ENCODE data around the gene NR3C1.
"Not testable (repeated sequence)": the region's sequence is repeated elsewhere in the genome, so short reads cannot be mapped to it uniquely, and the experiment has no call there.

The NR3C1 gene

GRCh38 chr5:143336485-143336884 lies 67.0 kb downstream of the NR3C1 start:
- no peak for ATAC-seq
- TF ChIP-seq GLIS3 (CRISPR knock-in tag; IDR thresholded peaks at IDR 0.05): no peak
- no peak for TF ChIP-seq TOX (CRISPR knock-in tag; IDR thresholded peaks at IDR 0.05; ENCODE audit: borderline replicate concordance)
- TF ChIP-seq ZFP30 (CRISPR knock-in tag; IDR thresholded peaks at IDR 0.05): no peak
- no peak for TF ChIP-seq TSHZ2 (CRISPR knock-in tag; IDR thresholded peaks at IDR 0.05)
- no peak for TF ChIP-seq OSR1 (CRISPR knock-in tag; IDR thresholded peaks at IDR 0.05)
- TF ChIP-seq ARNTL (CRISPR knock-in tag; IDR thresholded peaks at IDR 0.05; ENCODE audit: borderline replicate concordance, low read depth): no peak
- no peak for TF ChIP-seq ZNF565 (CRISPR knock-in tag; conservative IDR thresholded peaks at IDR 0.05; ENCODE audit: low read depth)
- no peak for TF ChIP-seq BACH2 (CRISPR knock-in tag; IDR thresholded peaks at IDR 0.05; ENCODE audit: borderline replicate concordance)
- no peak for TF ChIP-seq PPARA (CRISPR knock-in tag; IDR thresholded peaks at IDR 0.05; ENCODE audit: borderline replicate concordance)

GRCh38 chr5:143334903-143335302 lies 68.6 kb downstream of the NR3C1 start:
- ATAC-seq: no peak
- TF ChIP-seq ZC3H10 (CRISPR knock-in tag; IDR thresholded peaks at IDR 0.05) (no peak), CSDC2 (CRISPR knock-in tag; IDR thresholded peaks at IDR 0.05) (no peak), ZNF565 (CRISPR knock-in tag; conservative IDR thresholded peaks at IDR 0.05; ENCODE audit: low read depth) (no peak), OSR1 (CRISPR knock-in tag; IDR thresholded peaks at IDR 0.05) (no peak)

GRCh38 chr5:143334380-143334779 lies 69.1 kb downstream of the NR3C1 start:
- ATAC-seq: not testable (repeated sequence)

- ATAC-seq: no peak
- TF ChIP-seq OSR1 (CRISPR knock-in tag; IDR thresholded peaks at IDR 0.05) (no peak), ZFP30 (CRISPR knock-in tag; IDR thresholded peaks at IDR 0.05) (no peak), ZNF70 (CRISPR knock-in tag; IDR thresholded peaks at IDR 0.05) (no peak), SNAI2 (CRISPR knock-in tag; IDR thresholded peaks at IDR 0.05) (no peak), ZNF565 (CRISPR knock-in tag; conservative IDR thresholded peaks at IDR 0.05; ENCODE audit: low read depth) (no peak), CSDC2 (CRISPR knock-in tag; IDR thresholded peaks at IDR 0.05) (no peak), ZFP3 (CRISPR knock-in tag; IDR thresholded peaks at IDR 0.05) (no peak)
These were observed 71.5 kb downstream of the NR3C1 start for GRCh38 chr5:143331956-143332355.

- ATAC-seq: no peak
- TF ChIP-seq CSRNP3 (CRISPR knock-in tag; IDR thresholded peaks at IDR 0.05): no peak
- TF ChIP-seq CREB5 (CRISPR knock-in tag; IDR thresholded peaks at IDR 0.05; ENCODE audit: low read depth): no peak
- no peak for TF ChIP-seq ZFP30 (CRISPR knock-in tag; IDR thresholded peaks at IDR 0.05)
- no peak for TF ChIP-seq ARNTL (CRISPR knock-in tag; IDR thresholded peaks at IDR 0.05; ENCODE audit: borderline replicate concordance, low read depth)
- no peak for TF ChIP-seq OSR1 (CRISPR knock-in tag; IDR thresholded peaks at IDR 0.05)
- TF ChIP-seq BACH2 (CRISPR knock-in tag; IDR thresholded peaks at IDR 0.05; ENCODE audit: borderline replicate concordance): no peak
- TF ChIP-seq PATZ1 (CRISPR knock-in tag; IDR thresholded peaks at IDR 0.05; ENCODE audit: borderline replicate concordance): no peak
- no peak for TF ChIP-seq ZNF8 (CRISPR knock-in tag; IDR thresholded peaks at IDR 0.05)
- no peak for TF ChIP-seq ZNF565 (CRISPR knock-in tag; conservative IDR thresholded peaks at IDR 0.05; ENCODE audit: low read depth)
- no peak for TF ChIP-seq ESRRG (CRISPR knock-in tag; IDR thresholded peaks at IDR 0.05)
These were observed 73.6 kb downstream of the NR3C1 start for GRCh38 chr5:143329843-143330242.

Data from SK-N-SH treated with all-trans-retinoic acid at 6 μM for 48 hours (cell line).